GM12872 (cell line): ENCODE data around the gene JMJD4.

ENCODE experiments used
- CTCF ChIP-seq: IDR thresholded peaks from 3 replicates; pipeline ENCODE4 v1.5.1; 2011; ENCODE audit warnings: low read depth, mild to moderate bottlenecking, low read length, moderate library complexity; ENCODE audit not compliant: insufficient read depth

The JMJD4 gene

GRCh38 chr1:227741166-227741870 lies 6.2 kb upstream of the JMJD4 start:
- no peak for TF ChIP-seq CTCF

GRCh38 chr1:227740401-227740960 lies 5.4 kb upstream of the JMJD4 start:
- TF ChIP-seq CTCF, result no peak

GRCh38 chr1:227739636-227740035 lies 4.5 kb upstream of the JMJD4 start:
- no peak for TF ChIP-seq CTCF

DNA sequence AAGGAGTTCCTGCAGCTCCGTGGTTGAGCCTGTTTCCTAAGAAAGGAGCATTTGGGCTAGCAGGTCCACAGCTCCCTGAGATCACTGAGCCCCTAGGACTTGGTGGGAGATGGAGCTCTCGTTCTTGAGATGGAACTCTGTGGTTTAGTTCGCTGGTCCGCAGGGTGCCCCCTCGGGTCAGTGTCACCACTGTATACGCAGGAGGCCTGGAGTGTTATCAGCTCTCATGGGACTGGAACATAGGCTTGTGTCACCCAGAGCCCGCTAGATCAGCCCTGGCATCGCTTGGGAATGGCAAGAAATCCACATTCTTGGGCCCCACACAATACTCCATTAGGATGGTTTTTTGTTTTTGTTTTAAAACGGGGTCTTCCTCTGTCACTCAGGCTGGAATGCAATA lies 3.7 kb upstream of the JMJD4 start:
- no peak for TF ChIP-seq CTCF

DNA sequence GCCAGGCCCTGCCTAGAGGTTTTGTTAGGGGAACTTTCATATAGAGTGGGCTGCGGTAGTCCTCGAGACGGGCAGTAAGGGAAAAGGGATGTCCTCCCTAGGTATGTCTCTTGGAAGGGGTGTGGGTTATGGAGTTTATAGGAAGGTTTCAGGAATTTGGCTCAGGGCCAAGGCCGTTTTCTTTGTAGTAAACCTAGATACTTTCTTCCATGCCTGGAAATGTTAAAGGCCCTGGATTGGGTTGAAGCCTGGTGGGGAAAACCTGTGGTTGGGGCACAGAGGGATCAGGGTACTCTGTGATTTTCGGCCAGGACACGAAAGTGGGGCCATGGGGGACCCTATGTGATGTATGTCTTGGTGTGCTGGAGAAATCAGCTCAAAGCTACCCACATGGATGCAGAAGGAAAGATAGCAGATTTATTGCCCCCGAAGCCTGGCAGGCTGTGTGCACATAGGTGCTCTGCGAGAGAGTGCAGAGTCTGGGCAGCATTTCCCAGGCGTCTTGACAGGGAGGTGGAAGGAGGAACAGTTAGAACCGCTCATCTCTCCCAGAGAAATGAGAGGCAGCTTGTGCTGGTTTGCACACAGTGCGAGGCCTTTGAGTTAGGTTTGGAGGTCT lies 1.8 kb upstream of the JMJD4 start:
- TF ChIP-seq CTCF, result no peak

GRCh38 chr1:227735539-227736285 lies 610 bp upstream of the JMJD4 start:
- TF ChIP-seq CTCF, result no peak

- no peak for TF ChIP-seq CTCF
Measured at GRCh38 chr1:227734546-227734855, 601 bp downstream of the JMJD4 start.
